IMR-90 (cell line): ENCODE measurements around the gene PGF. TPM values are rescaled to one million over a fixed set of nuclear protein-coding genes. Genes with fewer than 3 reads are reported as not detected.

Experiments used
- ATAC-seq: fragments of 200-7000 bp; cut with Tn5 transposase; 2 replicates; pipeline ENCODE4 v1.9.1; 2020; ENCODE audit warnings: low read depth, mild to moderate bottlenecking, moderate library complexity
- BruUV-seq: library from RNA; stranded (reverse); fragments of 400-500 nt; replicated peaks from 2 replicates; lab custom pipeline; 2021; lab: Mats Ljungman, UMichigan
- CTCF ChIA-PET: fragments of 300-600 bp; formaldehyde crosslinking; extraction: SDS; loops from one replicate; lab custom pipeline; 2021; ENCODE audit warnings: antibody characterized with exemption; lab: Yijun Ruan, JAX
- POLR2A ChIA-PET: fragments of 300-600 bp; sonication (Branson Sonifier 250); formaldehyde crosslinking; loops from one replicate; lab custom pipeline; 2022; ENCODE audit warnings: antibody characterized with exemption; ENCODE audit not compliant: unreplicated experiment; lab: Charles Lee
- DNase-seq: peaks from one replicate; pipeline ENCODE4 v3.0.0; 2013
- H2AFZ ChIP-seq: replicated peaks from 2 replicates; pipeline ENCODE3; 2013; ENCODE audit warnings: low read length, mild to moderate bottlenecking; ENCODE audit not compliant: poor library complexity
- H2AK5ac ChIP-seq: 2 replicates; pipeline ENCODE4 v1.6.1; 2013; ENCODE audit warnings: low read depth, low read length, inconsistent platforms
- H2AK9ac ChIP-seq: replicated peaks from 2 replicates; pipeline ENCODE3; 2013; ENCODE audit warnings: mild to moderate bottlenecking, low read depth, low read length, moderate library complexity; ENCODE audit not compliant: poor library complexity
- H2BK120ac ChIP-seq: 2 replicates; pipeline ENCODE4 v1.6.1; 2013; ENCODE audit warnings: low read depth, low read length, inconsistent platforms
- H2BK15ac ChIP-seq: 3 replicates; pipeline ENCODE4 v1.6.1; 2013; ENCODE audit warnings: low read depth, low read length, inconsistent platforms
- H2BK20ac ChIP-seq: 2 replicates; pipeline ENCODE4 v1.6.1; 2013; ENCODE audit warnings: low read depth, mild to moderate bottlenecking, inconsistent platforms, low read length, moderate library complexity
- H2BK5ac ChIP-seq: 2 replicates; pipeline ENCODE4 v1.6.1; 2013; ENCODE audit warnings: mild to moderate bottlenecking, low read depth, low read length, inconsistent platforms; ENCODE audit not compliant: poor library complexity, severe bottlenecking
- H3K14ac ChIP-seq: replicated peaks from 2 replicates; pipeline ENCODE4 v1.6.1; 2013; ENCODE audit warnings: low read depth, low read length, inconsistent platforms
- H3K18ac ChIP-seq: 2 replicates; pipeline ENCODE4 v1.6.1; 2013; ENCODE audit warnings: low read depth, low read length, control low read depth
- H3K23ac ChIP-seq: 2 replicates; pipeline ENCODE4 v1.6.1; 2013; ENCODE audit warnings: low read depth, low read length, inconsistent platforms
- H3K27ac ChIP-seq: 2 replicates; pipeline ENCODE4 v1.5.1; 2013; ENCODE audit warnings: mild to moderate bottlenecking, control low read depth, low read length; ENCODE audit not compliant: insufficient read depth
- H3K27me3 ChIP-seq: 2 replicates; pipeline ENCODE4 v1.6.1; 2013; ENCODE audit warnings: low read length; ENCODE audit not compliant: control insufficient read depth, insufficient read depth
- H3K36me3 ChIP-seq: 2 replicates; pipeline ENCODE4 v1.6.1; 2013; ENCODE audit warnings: low read length, mixed read lengths; ENCODE audit not compliant: control insufficient read depth, insufficient read depth
- H3K4ac ChIP-seq: 2 replicates; pipeline ENCODE4 v1.6.1; 2013; ENCODE audit warnings: low read depth, low read length, inconsistent platforms
- H3K4me1 ChIP-seq: 2 replicates; pipeline ENCODE4 v1.6.1; 2013; ENCODE audit warnings: low read length, mixed read lengths; ENCODE audit not compliant: control insufficient read depth, insufficient read depth
- H3K4me2 ChIP-seq: 2 replicates; pipeline ENCODE4 v1.6.1; 2013; ENCODE audit warnings: low read depth, mild to moderate bottlenecking, control low read depth, low read length, moderate library complexity
- H3K4me3 ChIP-seq: 2 replicates; pipeline ENCODE4 v1.5.1; 2013; ENCODE audit warnings: low read depth, mild to moderate bottlenecking, control low read depth, low read length, moderate library complexity; ENCODE audit not compliant: insufficient read depth
- H3K56ac ChIP-seq: 2 replicates; pipeline ENCODE4 v1.6.1; 2013; ENCODE audit warnings: low read length, inconsistent platforms; ENCODE audit not compliant: insufficient read depth; ENCODE audit errors: extremely low read depth
- H3K79me1 ChIP-seq, 2 experiments: 2 replicates each; pipeline ENCODE4 v1.6.1; 2013; ENCODE audit warnings: low read length in 2 of 2, inconsistent platforms in 1 of 2, low read depth in 1 of 2
- H3K9ac ChIP-seq: 2 replicates; pipeline ENCODE4 v1.6.1; 2013; ENCODE audit warnings: low read depth, low read length, control low read depth
- H3K9me1 ChIP-seq: 2 replicates; pipeline ENCODE4 v1.6.1; 2013; ENCODE audit warnings: low read length, inconsistent platforms; ENCODE audit not compliant: insufficient read depth
- H3K9me3 ChIP-seq: 2 replicates; pipeline ENCODE4 v1.6.1; 2013; ENCODE audit warnings: low read length; ENCODE audit not compliant: control insufficient read depth, insufficient read depth
- H4K20me1 ChIP-seq: 2 replicates; pipeline ENCODE4 v1.6.1; 2013; ENCODE audit warnings: low read length, inconsistent platforms; ENCODE audit not compliant: insufficient read depth
- H4K5ac ChIP-seq: 2 replicates; pipeline ENCODE4 v1.6.1; 2013; ENCODE audit warnings: mild to moderate bottlenecking, low read depth, low read length, control low read depth
- H4K8ac ChIP-seq, 2 experiments: 2 replicates each; pipeline ENCODE4 v1.6.1; 2013; ENCODE audit warnings: low read depth in 2 of 2, low read length in 2 of 2, control low read depth in 1 of 2, inconsistent platforms in 1 of 2
- H4K91ac ChIP-seq: 2 replicates; pipeline ENCODE4 v1.6.1; 2013; ENCODE audit warnings: low read depth, low read length, inconsistent platforms; ENCODE audit not compliant: insufficient read depth
- CTCF ChIP-seq: conservative IDR thresholded peaks from 2 replicates; pipeline ENCODE4 v1.5.1; 2012; ENCODE audit warnings: mild to moderate bottlenecking, low read depth, low read length, improper control_type of control experiment
- MXI1 ChIP-seq: IDR thresholded peaks from 2 replicates; pipeline ENCODE4 v1.6.1; 2012; ENCODE audit warnings: low read depth, mild to moderate bottlenecking, low read length, moderate library complexity, borderline replicate concordance
- NFE2L2 ChIP-seq: fragments of 150-350 bp; IDR thresholded peaks from 2 replicates; pipeline ENCODE4 v1.6.1; 2016; ENCODE audit warnings: low read depth, mild to moderate bottlenecking, low read length
- RAD21 ChIP-seq: IDR thresholded peaks from 2 replicates; pipeline ENCODE4 v1.6.1; 2012; ENCODE audit warnings: low read length, improper control_type of control experiment
- RFX5 ChIP-seq: IDR thresholded peaks from 2 replicates; pipeline ENCODE4 v1.8.0; 2012; ENCODE audit warnings: low read depth, mild to moderate bottlenecking, low read length, moderate library complexity
- WGBS, 2 experiments: methylation state at CpG; one replicate each; pipeline versions ENCODE4 v1.1.5 to v1.1.7; 2013; ENCODE audit warnings: missing lambda C conversion rate in 2 of 2; ENCODE audit not compliant: insufficient read length in 1 of 2; ENCODE audit errors: extremely low coverage in 2 of 2; 5-methylcytosine and 5-hydroxymethylcytosine counted together
- dilution Hi-C: fragments of 300-500 bp; cut with HindIII; formaldehyde crosslinking; loops from one replicate; pipeline ENCODE4 v1.14.3; 2018; ENCODE audit warnings: low sequenced_read_pairs; ENCODE audit not compliant: unreplicated experiment
- in situ Hi-C: fragments of 300-500 bp; cut with MboI; formaldehyde crosslinking; loops from 3 replicates; pipeline ENCODE4 v1.14.3; 2019; ENCODE audit warnings: low sequenced_read_pairs, inconsistent platforms, mixed read lengths
- intact Hi-C: fragments of 100-400 bp; cut with micrococcal nuclease; formaldehyde crosslinking; loops from 2 replicates; pipeline ENCODE4 v1.10.0; 2022
- polyA plus RNA-seq, 3 experiments: library from polyadenylated mRNA; depleted of rRNA; stranded (reverse); fragments of >200 nt; gene quantifications; 2 replicates each; pipeline ENCODE4 v1.2.3, GENCODE V29; 2012; ENCODE audit warnings: low replicate concordance in 1 of 3
- total RNA-seq: library from RNA; depleted of rRNA; stranded (reverse); fragments of >200 nt; gene quantifications from 2 replicates; pipeline ENCODE4 v1.2.3, GENCODE V29; 2012

Gene PGF
- total and polyA plus RNA-seq, 2 of the 4 experiments (the other 2 are of a cell fraction), result 0.36 to 0.39 TPM

- Histone ChIP-seq H2AK5ac (no peak overlapping the region), H3K56ac (no peak overlapping the region), H3K36me3 (no peaks in the 10 kb centered on the region), H3K4me2 (no peak overlapping the region), H2BK20ac (no peak overlapping the region), H3K14ac (no peak overlapping the region), H2AFZ (no peak overlapping the region), H3K4me3 (no peak overlapping the region), H3K23ac (no peak overlapping the region; the same call in 1 of the 2 replicates), H4K5ac (no peak overlapping the region), H3K27ac (no peak overlapping the region), H4K8ac (no peak overlapping the region), H3K27me3 (peaks cover 4% of the 10 kb centered on the region), H3K9me3 (no peaks in the 10 kb centered on the region), H4K20me1 (no peaks in the 10 kb centered on the region), H3K9me1 (0 out of 2 replicates have a peak, but pooled peaks cover under 1% of the 10 kb centered on the region), H3K9ac (no peak overlapping the region), H3K4ac (no peak overlapping the region), H2AK9ac (no peak overlapping the region), H2BK5ac (no peak overlapping the region), H3K18ac (no peak overlapping the region), H3K79me1 (no peaks in the 10 kb centered on the region), H3K4me1 (no peaks in the 10 kb centered on the region), H2BK120ac (no peak overlapping the region), H4K91ac (no peak overlapping the region), H2BK15ac (no peak overlapping the region)
- ATAC-seq (no peak), DNase-seq (no peak)
- intact Hi-C loops, result no loop called here
- in situ Hi-C loops, result no loop called here
- POLR2A ChIA-PET, result no interaction called here
- CTCF ChIA-PET, result no interaction called here
- no TSS peak for BruUV-seq
- dilution Hi-C loops, result no loop called here
- TF ChIP-seq NFE2L2 (no peak), CTCF (no peak), RAD21 (no peak), RFX5 (no peak), MXI1 (no peak)
- WGBS, 2 experiments, result 100% methylated on average over 1 of the region's 6 CpGs; no CpG with 5 or more reads in 1 of the 2 experiments
Measured at GRCh38 chr14:74927225-74927624, 28.2 kb downstream of the PGF start.
